K562 (cell line): ENCODE measurements around the gene POLR3A. TPM values are rescaled to one million over a fixed set of nuclear protein-coding genes. Genes with fewer than 3 reads are reported as not detected.
A peak's percentile ranks its signal among the peaks of the same experiment; 100 is the strongest.

Experiments
- ATAC-seq: fragments of 200-7000 bp; cut with Tn5 transposase; 3 replicates; pipeline ENCODE4 v1.9.1; 2020; ENCODE audit warnings: moderate library complexity
- BruUV-seq: library from RNA; stranded (reverse); fragments of 400-500 nt; replicated peaks from 2 replicates; lab custom pipeline; 2021; lab: Mats Ljungman, UMichigan
- CTCF ChIA-PET: fragments of 300-600 bp; formaldehyde crosslinking; extraction: SDS; loops from one replicate; lab custom pipeline; 2021; ENCODE audit warnings: low intra/inter-chr PET ratio; lab: Yijun Ruan, JAX
- POLR2A ChIA-PET: fragments of 300-600, 350-650 bp; sonication (Branson Sonifier 250); formaldehyde crosslinking; extraction: SDS; loops from one replicate; lab custom pipeline; 2021; ENCODE audit warnings: antibody characterized with exemption, inconsistent platforms; lab: Yijun Ruan, JAX
- DNase-seq, 4 experiments: peaks; one replicate each; pipeline versions ENCODE4 v3.0.0 to v3.0.0-alpha.2; 2011 to 2018; ENCODE audit warnings: low spot score in 3 of 4, mixed read lengths in 3 of 4; ENCODE audit errors: extremely low read depth in 1 of 4
- FAIRE-seq: peaks from 2 replicates; lab custom pipeline; 2011; peaks lifted over from hg19 to GRCh38; lab: Jason Lieb, UNC
- H2AFZ ChIP-seq: 2 replicates; pipeline ENCODE4 v1.6.0; 2011; ENCODE audit warnings: low read depth, low read length, control low read depth, inconsistent platforms
- H3K27ac ChIP-seq: fragments of 200-600 bp; 3 replicates; pipeline ENCODE4 v1.8.0; 2011; ENCODE audit warnings: low read depth, mild to moderate bottlenecking, control low read depth, inconsistent platforms, low read length, moderate library complexity, mixed read lengths; ENCODE audit errors: extremely low read depth
- H3K27me3 ChIP-seq, 2 experiments: fragments of 300-600 bp in 1 of 2; 2 replicates in 1 of 2; 3 replicates in 1 of 2; pipeline versions ENCODE4 v1.6.0 to v1.8.0; 2011; ENCODE audit warnings: inconsistent platforms in 2 of 2, low read length in 2 of 2, mild to moderate bottlenecking in 1 of 2, mixed read lengths in 1 of 2, moderate library complexity in 1 of 2; ENCODE audit not compliant: control insufficient read depth in 2 of 2, insufficient read depth in 2 of 2
- H3K36me3 ChIP-seq: fragments of 300-600 bp; 3 replicates; pipeline ENCODE4 v1.8.0; 2011; ENCODE audit warnings: mild to moderate bottlenecking, low read length, inconsistent platforms; ENCODE audit not compliant: control insufficient read depth, insufficient read depth
- H3K4me1 ChIP-seq, 2 experiments: fragments of 200-600 bp in 1 of 2; replicated peaks in 1 of 2; 2 replicates in 1 of 2; 3 replicates in 1 of 2; pipeline versions ENCODE4 v1.5.1 to v1.8.0; 2011; ENCODE audit warnings: inconsistent platforms in 2 of 2, low read length in 2 of 2, mild to moderate bottlenecking in 1 of 2, mixed read lengths in 1 of 2, moderate library complexity in 1 of 2; ENCODE audit not compliant: control insufficient read depth in 2 of 2, insufficient read depth in 2 of 2
- H3K4me2 ChIP-seq: 2 replicates; pipeline ENCODE4 v1.6.1; 2011; ENCODE audit warnings: low read length, control low read depth, inconsistent platforms, mixed read lengths; ENCODE audit not compliant: insufficient read depth
- H3K4me3 ChIP-seq: fragments of 200-600 bp; sonication (generic), shearing (Covaris generic); 2 replicates; pipeline ENCODE4 v1.5.1; 2016; ENCODE audit warnings: control low read depth, inconsistent platforms
- H3K79me2 ChIP-seq: fragments of 200-600 bp; 3 replicates; pipeline ENCODE4 v1.8.0; 2011; ENCODE audit warnings: low read length, inconsistent platforms; ENCODE audit not compliant: control insufficient read depth, insufficient read depth
- H3K9ac ChIP-seq, 2 experiments: 2 replicates each; pipeline versions ENCODE4 v1.6.0 to v1.6.1; 2011; ENCODE audit warnings: low read depth in 2 of 2, low read length in 2 of 2, control low read depth in 1 of 2, inconsistent platforms in 1 of 2, mild to moderate bottlenecking in 1 of 2, mixed read lengths in 1 of 2; ENCODE audit not compliant: insufficient read depth in 1 of 2
- H3K9me1 ChIP-seq: one replicate; pipeline ENCODE4 v1.6.0; 2011; ENCODE audit warnings: inconsistent platforms, mild to moderate bottlenecking, low read length, moderate library complexity; ENCODE audit not compliant: control insufficient read depth, insufficient read depth
- H3K9me3 ChIP-seq: replicated peaks from 2 replicates; pipeline ENCODE4 v1.5.1; 2011; ENCODE audit warnings: low read depth, low read length, inconsistent platforms; ENCODE audit not compliant: control insufficient read depth, insufficient read depth
- H4K20me1 ChIP-seq: replicated peaks from 2 replicates; pipeline ENCODE4 v1.6.1; 2011; ENCODE audit warnings: low read length, inconsistent platforms, mixed read lengths; ENCODE audit not compliant: control insufficient read depth, insufficient read depth
- ATF6 ChIP-seq: sonication (generic); formaldehyde crosslinking; IDR thresholded peaks from 2 replicates; pipeline ENCODE4 v1.4.0; 2020; ENCODE audit warnings: mild to moderate bottlenecking, missing genetic modification reagents
- FOXA1 ChIP-seq: fragments of 450-650 bp; IDR thresholded peaks from 2 replicates; pipeline ENCODE4 v1.6.1; 2016; ENCODE audit warnings: mild to moderate bottlenecking, borderline replicate concordance
- ZNF121 ChIP-seq: sonication (generic); formaldehyde crosslinking; conservative IDR thresholded peaks from 2 replicates; pipeline ENCODE4 v1.8.0; 2022; ENCODE audit warnings: missing genetic modification reagents
- WGBS: fragments of 100-300 bp; shearing (Covaris generic); methylation state at CpG from one replicate; pipeline ENCODE4 v1.1.6; 2016; ENCODE audit warnings: low coverage, mixed read lengths; ENCODE audit not compliant: insufficient coverage; ENCODE audit errors: missing lambda C conversion rate; 5-methylcytosine and 5-hydroxymethylcytosine counted together
- in situ Hi-C: fragments of 300-500 bp; cut with MboI; formaldehyde crosslinking; loops from 4 replicates; pipeline ENCODE4 v1.15.0; 2018; ENCODE audit warnings: inconsistent platforms, mixed read lengths
- intact Hi-C: fragments of 100-400 bp; cut with micrococcal nuclease; formaldehyde crosslinking; loops from 2 replicates; pipeline ENCODE4 v1.14.2; 2022
- polyA plus RNA-seq, 8 experiments: library from polyadenylated mRNA; depleted of rRNA in 4 of 8; stranded (reverse) in 5 of 8; unstranded in 3 of 8; fragments of >200 nt; fragmentation: Nextera tagmentation in 2 of 8; fragmentation: Illumina TruSeq in 1 of 8; extraction: Ambion mirVana in 2 of 8; extraction: Trizol in 1 of 8; gene quantifications; 2 replicates each; pipeline versions ENCODE4 v1.2.1 to v1.2.3, GENCODE V29; 2011 to 2014; ENCODE audit warnings: inconsistent platforms in 1 of 8, missing spikeins in 1 of 8
- total RNA-seq, 7 experiments: library from RNA; depleted of rRNA in 6 of 7; stranded (reverse); fragments of >200 nt in 6 of 7; fragmentation: Illumina TruSeq in 2 of 7; extraction: Trizol in 2 of 7; gene quantifications; 2 replicates each; pipeline versions ENCODE4 v1.2.1 to v1.2.3, GENCODE V29; 2011 to 2021; ENCODE audit warnings: low replicate concordance in 1 of 7

POLR3A gene
- total and polyA plus RNA-seq, 9 of the 15 experiments (the other 6 are each of a cell fraction or from before 2014, with no cell fraction given), result 14.9 to 37.0 (median 26.7) TPM

GRCh38 chr10:78002541-78003288 lies 26.6 kb downstream of the POLR3A start:
- no peak for ATAC-seq
- H3K9me1 ChIP-seq, result no peaks in the 10 kb centered on the region
- H3K4me1 ChIP-seq, result 0 out of 5 replicates have a peak, but pooled peaks cover 0 to 3% of the 10 kb centered on the region in 2 experiments
- ChIA-PET POLR2A (interaction anchor here (0.7 to 1.4 kb wide), 6 partner anchors 14 to 166 kb away, joined by 3 to 4 read pairs (median 4); no protein-coding TSS in a partner anchor), CTCF (no interaction called here)
- no peak for FAIRE-seq
- no peaks in the 10 kb centered on the region for H4K20me1 ChIP-seq
- 90% methylated on average over 4 of the region's 4 CpGs for WGBS
- H3K9ac ChIP-seq, result no peak overlapping the region
- H3K4me2 ChIP-seq, result no peak overlapping the region
- no peak overlapping the region for H2AFZ ChIP-seq
- in situ Hi-C loops, result no loop called here
- TF ChIP-seq FOXA1 (no peak), ATF6 (no peak), ZNF121 (CRISPR knock-in tag) (peak; percentile 55)
- TF ChIP-seq, all 486 proteins: peak for 1
- Histone ChIP-seq H3K27me3 (no peaks in the 10 kb centered on the region), H3K79me2 (no peaks in the 10 kb centered on the region), H3K36me3 (peaks cover 82% of the 10 kb centered on the region), H3K4me3 (no peak overlapping the region), H3K9me3 (no peaks in the 10 kb centered on the region), H3K27ac (no peak overlapping the region)
- DNase-seq, result no peak
- intact Hi-C loops, result no loop called here
- no TSS peak for BruUV-seq
